Activated naive CD4-positive, alpha-beta T cell treated with anti-CD3 and anti-CD28 coated beads for 36 hours (primary cell): ENCODE results near the gene ADGRV1. TPM values are rescaled to one million over a fixed set of nuclear protein-coding genes. Genes with fewer than 3 reads are reported as not detected.

Experiments used
- CTCF ChIA-PET: fragments of 350-600 bp; sonication (Branson Sonifier 250); formaldehyde crosslinking; loops from one replicate; lab custom pipeline; 2021; ENCODE audit warnings: antibody characterized with exemption; lab: Charles Lee
- DNase-seq: peaks from one replicate; pipeline ENCODE4 v3.0.0-alpha.2; 2020
- H3K27ac Mint-ChIP-seq: one replicate; pipeline ENCODE4 v1.8.0; 2021; ENCODE audit warnings: mild to moderate bottlenecking, mixed read lengths
- H3K27me3 Mint-ChIP-seq: one replicate; pipeline ENCODE4 v1.8.0; 2021; ENCODE audit warnings: low read depth, mixed read lengths
- H3K36me3 Mint-ChIP-seq: one replicate; pipeline ENCODE4 v1.8.0; 2021; ENCODE audit warnings: low read depth, mixed read lengths
- H3K4me1 Mint-ChIP-seq: one replicate; pipeline ENCODE4 v1.8.0; 2021; ENCODE audit warnings: low read depth, mixed read lengths
- H3K4me3 Mint-ChIP-seq: one replicate; pipeline ENCODE4 v1.8.0; 2021; ENCODE audit warnings: mild to moderate bottlenecking, moderate library complexity, mixed read lengths
- H3K9me3 Mint-ChIP-seq: one replicate; pipeline ENCODE4 v1.8.0; 2021; ENCODE audit warnings: mixed read lengths
- intact Hi-C: fragments of 100-400 bp; cut with micrococcal nuclease; formaldehyde crosslinking; loops from one replicate; pipeline ENCODE4 v1.15.1; 2023
- total RNA-seq, 2 experiments: library from RNA; stranded (reverse); gene quantifications; one replicate each; pipeline ENCODE4 v1.2.3, GENCODE V29; 2021

The ADGRV1 gene
- total RNA-seq, 2 experiments from 2014 or later = not detected

- intact Hi-C loops = no loop called here
- H3K9me3 Mint-ChIP-seq = no peaks in the 10 kb centered on the region
- no peak for DNase-seq
- H3K4me3 Mint-ChIP-seq = no peak overlapping the region
- H3K36me3 Mint-ChIP-seq = no peaks in the 10 kb centered on the region
- no peak overlapping the region for H3K27ac Mint-ChIP-seq
- H3K4me1 Mint-ChIP-seq = no peaks in the 10 kb centered on the region
- CTCF ChIA-PET = interaction anchor here (0.6 kb wide), 2 partner anchors 19 to 35 kb away, joined by 3 to 4 read pairs; no protein-coding TSS in a partner anchor
- peaks cover 7% of the 10 kb centered on the region for H3K27me3 Mint-ChIP-seq
Observed at GRCh38 chr5:91150234-91150633, 591.6 kb downstream of the ADGRV1 start.

DNA sequence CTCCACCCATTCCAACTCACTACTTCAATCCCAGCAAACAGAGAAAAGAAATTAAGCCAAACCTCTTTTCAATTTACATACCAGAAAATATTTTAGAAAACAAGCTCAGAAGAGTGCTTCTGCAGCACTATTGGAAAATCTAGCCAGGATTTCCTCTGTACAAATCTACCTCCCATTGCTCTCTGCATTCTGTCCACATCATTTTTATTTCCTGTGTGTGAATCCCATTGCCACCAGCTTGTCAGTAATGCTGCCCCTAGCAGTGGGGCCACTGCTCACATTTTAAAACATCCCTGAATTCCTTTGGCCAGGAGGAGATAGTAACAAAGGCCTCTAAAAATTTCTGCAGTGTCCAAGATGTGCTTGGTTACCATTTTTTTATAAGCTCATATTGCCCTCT, 592.0 kb downstream of the ADGRV1 start:
- Mint-ChIP-seq H3K36me3 (no peaks in the 10 kb centered on the region), H3K27me3 (peaks cover 7% of the 10 kb centered on the region), H3K4me1 (no peaks in the 10 kb centered on the region), H3K4me3 (no peak overlapping the region), H3K9me3 (no peaks in the 10 kb centered on the region), H3K27ac (no peak overlapping the region)
- no peak for DNase-seq
- intact Hi-C loops = no loop called here
- CTCF ChIA-PET = interaction anchor here (0.6 kb wide), 2 partner anchors 19 to 36 kb away, joined by 3 to 4 read pairs; no protein-coding TSS in a partner anchor

GRCh38 chr5:91151947-91152346, 593.4 kb downstream of the ADGRV1 start:
- no peak overlapping the region for H3K4me3 Mint-ChIP-seq
- H3K4me1 Mint-ChIP-seq = no peaks in the 10 kb centered on the region
- no peak overlapping the region for H3K27ac Mint-ChIP-seq
- H3K9me3 Mint-ChIP-seq = no peaks in the 10 kb centered on the region
- no peak for DNase-seq
- intact Hi-C loops = no loop called here
- H3K27me3 Mint-ChIP-seq = peaks cover 7% of the 10 kb centered on the region
- CTCF ChIA-PET = interaction anchor here (0.9 kb wide), 1 partner anchor 233 kb away, joined by 3 read pairs; no protein-coding TSS in a partner anchor
- no peaks in the 10 kb centered on the region for H3K36me3 Mint-ChIP-seq

DNA sequence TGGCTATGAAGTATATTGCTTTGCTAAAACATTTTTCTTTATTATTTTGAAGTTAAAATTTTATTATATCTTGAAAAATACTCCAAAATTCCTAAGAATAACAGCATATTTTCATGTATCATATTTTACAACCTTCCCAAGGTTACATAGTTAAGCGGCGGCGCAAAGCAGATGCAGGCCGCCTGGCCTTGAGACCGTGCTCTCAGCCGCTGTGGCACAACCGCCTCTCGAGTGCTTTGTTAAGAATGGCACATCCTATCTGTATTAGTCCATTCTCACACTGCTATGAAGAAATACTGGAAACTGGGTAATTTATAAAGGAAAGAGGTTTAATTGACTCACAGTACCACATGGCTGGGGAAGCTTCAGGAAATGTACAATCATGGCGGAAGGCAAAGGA, 595.7 kb downstream of the ADGRV1 start:
- H3K27ac Mint-ChIP-seq = no peak overlapping the region
- DNase-seq = no peak
- peaks cover 7% of the 10 kb centered on the region for H3K27me3 Mint-ChIP-seq
- H3K36me3 Mint-ChIP-seq = no peaks in the 10 kb centered on the region
- CTCF ChIA-PET = no interaction called here
- H3K4me1 Mint-ChIP-seq = no peaks in the 10 kb centered on the region
- no peak overlapping the region for H3K4me3 Mint-ChIP-seq
- intact Hi-C loops = no loop called here
- no peaks in the 10 kb centered on the region for H3K9me3 Mint-ChIP-seq

DNA sequence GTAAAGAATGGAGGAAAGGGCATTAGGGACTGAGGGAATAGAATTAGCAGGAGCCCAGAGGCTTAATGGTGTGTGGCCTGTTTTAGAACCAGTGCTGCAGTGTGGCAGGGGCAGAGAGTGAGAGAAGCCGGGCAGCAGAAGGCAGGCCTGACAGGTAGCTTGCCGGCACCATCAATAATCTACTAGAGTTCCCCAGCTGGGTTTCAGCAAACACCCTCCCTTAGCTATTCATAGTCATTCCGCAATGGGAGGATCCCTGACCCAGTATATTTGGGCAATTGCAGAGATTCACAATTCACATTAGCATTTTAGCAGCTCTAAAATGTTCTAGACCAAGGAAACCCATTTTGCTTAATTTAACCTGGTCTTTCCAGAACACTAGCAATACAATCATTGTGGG, 596.7 kb downstream of the ADGRV1 start:
- no peaks in the 10 kb centered on the region for H3K9me3 Mint-ChIP-seq
- CTCF ChIA-PET = no interaction called here
- no peak overlapping the region for H3K4me3 Mint-ChIP-seq
- peaks cover 5% of the 10 kb centered on the region for H3K27me3 Mint-ChIP-seq
- no peak for DNase-seq
- no peaks in the 10 kb centered on the region for H3K4me1 Mint-ChIP-seq
- H3K36me3 Mint-ChIP-seq = no peaks in the 10 kb centered on the region
- no peak overlapping the region for H3K27ac Mint-ChIP-seq
- intact Hi-C loops = no loop called here

DNA sequence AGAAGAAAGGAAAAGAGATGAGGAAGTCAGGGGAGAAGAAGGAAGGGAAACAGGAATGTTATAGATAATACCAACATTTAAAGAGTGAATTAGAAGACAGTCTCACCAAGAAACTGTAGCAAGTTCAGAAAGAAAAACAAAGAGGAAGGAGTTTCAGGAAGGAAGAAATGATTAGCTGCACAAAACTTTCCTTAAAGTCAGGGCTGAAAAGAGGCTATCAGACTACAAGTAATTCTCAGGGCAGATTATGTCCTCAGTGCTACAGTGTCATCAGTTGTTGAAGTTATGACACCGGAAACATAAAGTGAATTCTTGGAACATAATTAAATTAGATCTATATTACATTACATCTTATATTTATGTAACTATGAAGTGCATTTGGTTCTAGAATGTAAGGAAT, 597.6 kb downstream of the ADGRV1 start:
- no peaks in the 10 kb centered on the region for H3K36me3 Mint-ChIP-seq
- H3K27me3 Mint-ChIP-seq = peaks cover 4% of the 10 kb centered on the region
- H3K9me3 Mint-ChIP-seq = no peaks in the 10 kb centered on the region
- H3K27ac Mint-ChIP-seq = no peak overlapping the region
- no peak for DNase-seq
- H3K4me1 Mint-ChIP-seq = no peaks in the 10 kb centered on the region
- CTCF ChIA-PET = interaction anchor here (0.7 kb wide), 1 partner anchor 143 kb away, joined by 3 read pairs; no protein-coding TSS in a partner anchor
- no peak overlapping the region for H3K4me3 Mint-ChIP-seq
- intact Hi-C loops = no loop called here

- Mint-ChIP-seq H3K27ac (no peak overlapping the region), H3K4me3 (no peak overlapping the region), H3K27me3 (no peaks in the 10 kb centered on the region), H3K4me1 (peaks cover 16% of the 10 kb centered on the region), H3K9me3 (no peaks in the 10 kb centered on the region), H3K36me3 (no peaks in the 10 kb centered on the region)
- DNase-seq = no peak
- CTCF ChIA-PET = no interaction called here
- intact Hi-C loops = no loop called here
Observed at GRCh38 chr5:91158011-91158410, 599.4 kb downstream of the ADGRV1 start.

GRCh38 chr5:91159647-91160046, 601.0 kb downstream of the ADGRV1 start:
- CTCF ChIA-PET = interaction anchor here (0.7 kb wide), 1 partner anchor 50 kb away, joined by 4 read pairs; no protein-coding TSS in a partner anchor
- no peaks in the 10 kb centered on the region for H3K27me3 Mint-ChIP-seq
- no peaks in the 10 kb centered on the region for H3K9me3 Mint-ChIP-seq
- no peaks in the 10 kb centered on the region for H3K36me3 Mint-ChIP-seq
- H3K27ac Mint-ChIP-seq = no peak overlapping the region
- H3K4me3 Mint-ChIP-seq = no peak overlapping the region
- DNase-seq = no peak
- H3K4me1 Mint-ChIP-seq = peaks cover 22% of the 10 kb centered on the region
- intact Hi-C loops = loop anchor here (5.0 to 10.0 kb wide), 2 partner anchors 82 to 755 kb away; partner anchors contain the start of gene CETN3

DNA sequence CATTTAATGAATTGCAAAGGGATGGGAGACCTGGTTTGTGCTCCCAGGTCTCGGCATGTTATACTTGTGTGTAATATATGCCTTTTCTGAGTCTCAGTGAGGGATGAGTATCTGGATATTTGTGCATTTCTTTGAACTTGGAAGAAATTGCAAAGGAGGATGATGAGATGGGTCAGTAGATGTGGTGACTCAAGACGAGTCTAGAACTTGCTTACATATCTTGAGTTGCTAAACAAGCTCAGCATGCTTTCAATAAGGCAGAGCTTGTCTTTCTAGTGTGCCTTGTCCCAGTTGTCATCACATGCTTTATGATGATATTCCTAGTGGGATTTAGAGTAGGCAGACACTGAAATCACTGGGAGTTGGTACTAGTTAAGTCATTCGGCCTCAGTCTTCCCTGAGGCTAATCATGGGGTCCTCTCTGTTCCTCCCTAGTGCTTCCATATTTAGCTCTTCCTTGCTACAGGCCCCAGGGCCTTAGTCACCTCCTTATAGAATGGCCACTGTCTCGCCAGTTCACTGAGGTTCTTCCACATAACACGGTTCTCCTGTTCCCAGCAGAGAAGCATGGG, 602.2 kb downstream of the ADGRV1 start:
- no peak for DNase-seq
- Mint-ChIP-seq H3K36me3 (no peaks in the 10 kb centered on the region), H3K27ac (no peak overlapping the region), H3K4me1 (peaks cover 22% of the 10 kb centered on the region), H3K4me3 (no peak overlapping the region), H3K27me3 (no peaks in the 10 kb centered on the region), H3K9me3 (no peaks in the 10 kb centered on the region)
- CTCF ChIA-PET = no interaction called here
- intact Hi-C loops = loop anchor here (5.0 to 10.0 kb wide), 2 partner anchors 83 to 756 kb away; partner anchors contain the start of gene CETN3

- H3K9me3 Mint-ChIP-seq = no peaks in the 10 kb centered on the region
- intact Hi-C loops = loop anchor here (1.0 to 10.0 kb wide), 12 partner anchors 8 to 758 kb away; partner anchors contain the start of genes ARRDC3 and CETN3
- peak overlapping the region; percentile 65 for H3K27ac Mint-ChIP-seq
- CTCF ChIA-PET = interaction anchor here (0.6 to 0.9 kb wide), 2 partner anchors 94 to 301 kb away, joined by 3 to 4 read pairs; no protein-coding TSS in a partner anchor
- H3K4me1 Mint-ChIP-seq = peaks cover 22% of the 10 kb centered on the region
- H3K36me3 Mint-ChIP-seq = no peaks in the 10 kb centered on the region
- H3K27me3 Mint-ChIP-seq = no peaks in the 10 kb centered on the region
- H3K4me3 Mint-ChIP-seq = no peak overlapping the region
- DNase-seq = peak; percentile 89
Observed at GRCh38 chr5:91162534-91163381, 604.2 kb downstream of the ADGRV1 start.

GRCh38 chr5:91164424-91164823, 605.8 kb downstream of the ADGRV1 start:
- H3K27ac Mint-ChIP-seq = no peak overlapping the region
- intact Hi-C loops = loop anchor here (5.0 to 10.0 kb wide), 2 partner anchors 87 to 760 kb away; partner anchors contain the start of gene CETN3
- no peaks in the 10 kb centered on the region for H3K9me3 Mint-ChIP-seq
- no peak for DNase-seq
- no peak overlapping the region for H3K4me3 Mint-ChIP-seq
- peaks cover 27% of the 10 kb centered on the region for H3K4me1 Mint-ChIP-seq
- H3K27me3 Mint-ChIP-seq = no peaks in the 10 kb centered on the region
- CTCF ChIA-PET = no interaction called here
- no peaks in the 10 kb centered on the region for H3K36me3 Mint-ChIP-seq

DNA sequence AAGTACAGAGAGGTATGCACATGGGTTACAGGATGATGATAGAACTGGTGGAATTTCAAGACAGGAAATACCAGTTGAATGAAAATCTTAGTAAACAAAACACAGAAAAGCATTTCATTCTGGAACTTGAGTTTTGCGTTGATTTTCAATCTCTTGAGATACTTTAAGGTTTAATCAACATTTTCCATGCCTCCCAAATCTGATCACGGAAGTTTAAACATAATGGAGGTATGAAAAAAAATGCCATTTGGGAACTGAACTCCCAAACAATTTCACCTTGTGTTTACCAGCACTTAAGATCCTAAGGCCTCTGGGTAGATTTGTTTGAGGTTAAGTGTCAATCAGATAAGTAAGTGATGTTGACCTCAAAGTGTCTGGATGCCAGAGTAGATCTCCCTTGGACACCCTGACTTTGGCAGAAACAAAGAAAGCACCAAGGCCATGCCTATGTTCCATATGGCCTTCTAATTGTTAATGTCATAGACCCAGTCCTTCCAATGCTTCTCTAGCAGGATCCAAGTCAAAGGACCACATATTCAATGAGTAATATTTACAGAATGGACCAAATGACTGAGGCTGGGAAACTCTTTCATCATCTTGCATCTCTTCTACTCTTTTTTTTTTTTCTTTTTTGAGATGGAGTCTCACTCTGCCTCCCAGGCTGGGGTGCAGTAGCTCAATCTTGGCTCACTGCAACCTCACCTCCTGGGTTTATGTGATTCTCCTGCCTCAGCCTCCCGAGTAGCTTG, 607.6 kb downstream of the ADGRV1 start:
- H3K27ac Mint-ChIP-seq = no peak overlapping the region
- no peaks in the 10 kb centered on the region for H3K36me3 Mint-ChIP-seq
- H3K4me3 Mint-ChIP-seq = no peak overlapping the region
- no peaks in the 10 kb centered on the region for H3K27me3 Mint-ChIP-seq
- intact Hi-C loops = loop anchor here (10.0 kb wide), 1 partner anchor 761 kb away; the partner anchor contains the start of gene CETN3
- no peak for DNase-seq
- CTCF ChIA-PET = interaction anchor here (0.7 kb wide), 1 partner anchor 50 kb away, joined by 3 read pairs; no protein-coding TSS in a partner anchor
- no peaks in the 10 kb centered on the region for H3K9me3 Mint-ChIP-seq
- H3K4me1 Mint-ChIP-seq = peaks cover 40% of the 10 kb centered on the region
